ENCODE data around the gene GALNT16.
A peak's percentile ranks its signal among the peaks of the same experiment; 100 is the strongest.

DNA sequence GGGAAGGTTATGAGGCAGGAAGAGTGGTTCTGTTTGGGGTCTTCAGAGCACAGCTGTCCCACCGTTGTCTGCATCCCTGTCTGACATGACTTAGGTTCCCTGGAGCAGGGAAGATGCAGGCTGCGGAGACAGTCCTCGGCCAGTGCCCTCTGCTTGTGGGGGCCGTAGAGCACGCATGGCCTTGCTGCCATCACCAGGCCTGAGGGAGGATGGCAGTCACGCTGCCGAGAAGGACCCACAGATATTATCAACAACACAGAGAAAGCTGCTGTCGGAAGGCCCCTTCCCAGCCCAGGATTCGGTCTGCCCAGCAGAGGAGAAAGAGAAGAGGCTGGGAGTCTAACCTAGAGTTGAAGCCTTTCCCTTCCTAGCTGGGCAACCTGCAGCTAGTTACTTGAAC is 103.1 kb downstream of the GALNT16 start:
- TF ChIP-seq ASH2L (IDR thresholded peaks at IDR 0.05; ENCODE audit: low read length): no peak
- TF ChIP-seq EP300 (IDR thresholded peaks at IDR 0.05; ENCODE audit: borderline replicate concordance in 1 of 2, low read depth in 2 of 2, low read length in 2 of 2): no peak
- TF ChIP-seq CEBPB (IDR thresholded peaks at IDR 0.05; ENCODE audit: low read depth, low read length): no peak
- no peak for TF ChIP-seq SRF (IDR thresholded peaks at IDR 0.05; ENCODE audit: low read depth, low read length)
- TF ChIP-seq, protein P1, sequence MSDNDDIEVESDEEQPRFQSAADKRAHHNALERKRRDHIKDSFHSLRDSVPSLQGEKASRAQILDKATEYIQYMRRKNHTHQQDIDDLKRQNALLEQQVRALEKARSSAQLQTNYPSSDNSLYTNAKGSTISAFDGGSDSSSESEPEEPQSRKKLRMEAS (IDR thresholded peaks at IDR 0.05): peak; percentile 69
- TF ChIP-seq POLR2A (IDR thresholded peaks at IDR 0.05; ENCODE audit: control extremely low read depth in 1 of 2, low read depth in 2 of 2, low read length in 2 of 2): no peak
- TF ChIP-seq GABPA (IDR thresholded peaks at IDR 0.05; ENCODE audit: borderline replicate concordance, insufficient read depth, low read length): no peak
- TF ChIP-seq KDM5A (IDR thresholded peaks at IDR 0.05; ENCODE audit: low read length): no peak
- TF ChIP-seq, protein P2, sequence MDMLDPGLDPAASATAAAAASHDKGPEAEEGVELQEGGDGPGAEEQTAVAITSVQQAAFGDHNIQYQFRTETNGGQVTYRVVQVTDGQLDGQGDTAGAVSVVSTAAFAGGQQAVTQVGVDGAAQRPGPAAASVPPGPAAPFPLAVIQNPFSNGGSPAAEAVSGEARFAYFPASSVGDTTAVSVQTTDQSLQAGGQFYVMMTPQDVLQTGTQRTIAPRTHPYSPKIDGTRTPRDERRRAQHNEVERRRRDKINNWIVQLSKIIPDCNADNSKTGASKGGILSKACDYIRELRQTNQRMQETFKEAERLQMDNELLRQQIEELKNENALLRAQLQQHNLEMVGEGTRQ (IDR thresholded peaks at IDR 0.05; ENCODE audit: low read length): no peak
- TF ChIP-seq SIN3A (conservative IDR thresholded peaks at IDR 0.05 in 1 of 2, IDR thresholded peaks at IDR 0.05 in 1 of 2; ENCODE audit: low read depth in 1 of 2, low read length in 2 of 2): no peak
- TF ChIP-seq, protein P3, sequence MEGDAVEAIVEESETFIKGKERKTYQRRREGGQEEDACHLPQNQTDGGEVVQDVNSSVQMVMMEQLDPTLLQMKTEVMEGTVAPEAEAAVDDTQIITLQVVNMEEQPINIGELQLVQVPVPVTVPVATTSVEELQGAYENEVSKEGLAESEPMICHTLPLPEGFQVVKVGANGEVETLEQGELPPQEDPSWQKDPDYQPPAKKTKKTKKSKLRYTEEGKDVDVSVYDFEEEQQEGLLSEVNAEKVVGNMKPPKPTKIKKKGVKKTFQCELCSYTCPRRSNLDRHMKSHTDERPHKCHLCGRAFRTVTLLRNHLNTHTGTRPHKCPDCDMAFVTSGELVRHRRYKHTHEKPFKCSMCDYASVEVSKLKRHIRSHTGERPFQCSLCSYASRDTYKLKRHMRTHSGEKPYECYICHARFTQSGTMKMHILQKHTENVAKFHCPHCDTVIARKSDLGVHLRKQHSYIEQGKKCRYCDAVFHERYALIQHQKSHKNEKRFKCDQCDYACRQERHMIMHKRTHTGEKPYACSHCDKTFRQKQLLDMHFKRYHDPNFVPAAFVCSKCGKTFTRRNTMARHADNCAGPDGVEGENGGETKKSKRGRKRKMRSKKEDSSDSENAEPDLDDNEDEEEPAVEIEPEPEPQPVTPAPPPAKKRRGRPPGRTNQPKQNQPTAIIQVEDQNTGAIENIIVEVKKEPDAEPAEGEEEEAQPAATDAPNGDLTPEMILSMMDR (IDR thresholded peaks at IDR 0.05; ENCODE audit: control extremely low read depth in 1 of 3, insufficient read depth in 1 of 3, low read depth in 1 of 3, low read length in 3 of 3): peak; percentile 88 to 95 (median 88)
- TF ChIP-seq POLR2AphosphoS5 (IDR thresholded peaks at IDR 0.05; ENCODE audit: low read depth, low read length): no peak
- TF ChIP-seq PHF8 (conservative IDR thresholded peaks at IDR 0.05; ENCODE audit: low read depth, low read length): no peak

Measured in H1 (cell line).